HCT116 (cell line): ENCODE results near the gene TUBB1. TPM values are rescaled to one million over a fixed set of nuclear protein-coding genes. Genes with fewer than 3 reads are reported as not detected.
A peak's percentile ranks its signal among the peaks of the same experiment; 100 is the strongest.
"Not testable (repeated sequence)": the region's sequence is repeated elsewhere in the genome, so short reads cannot be mapped to it uniquely, and the experiment has no call there.

ENCODE experiments used
- ATAC-seq: fragments of 200-7000 bp; cut with Tn5 transposase; 2 replicates; pipeline ENCODE4 v1.9.1; 2020; ENCODE audit warnings: mild to moderate bottlenecking, moderate library complexity
- BruUV-seq: library from RNA; stranded (reverse); fragments of 400-500 nt; replicated peaks from 2 replicates; lab custom pipeline; 2021; lab: Mats Ljungman, UMichigan
- CTCF ChIA-PET: fragments of 300-600 bp; sonication (Branson Sonifier 250); formaldehyde crosslinking; loops from one replicate; lab custom pipeline; 2021; ENCODE audit warnings: antibody characterized with exemption; lab: Charles Lee
- POLR2A ChIA-PET: fragments of 300-600, 350-600 bp; sonication (Branson Sonifier 250); formaldehyde crosslinking; loops from one replicate; lab custom pipeline; 2021; ENCODE audit warnings: antibody characterized with exemption; lab: Charles Lee
- RAD21 ChIA-PET, 2 experiments: fragments of 300-600 bp; sonication (Branson Sonifier 250); formaldehyde crosslinking; loops; one replicate each; lab custom pipeline; 2023; ENCODE audit warnings: low total read pairs in 2 of 2; ENCODE audit not compliant: uncharacterized antibody in 2 of 2, unreplicated experiment in 2 of 2, low non-redundant PET in 1 of 2; lab: Charles Lee
- DNase-seq: peaks from one replicate; pipeline ENCODE4 v3.0.0-alpha.2; 2010; ENCODE audit warnings: low read depth, low spot score
- H2AFZ ChIP-seq: fragments of 200-600 bp; shearing (Covaris generic), sonication (generic); 2 replicates; pipeline ENCODE4 v1.6.1; 2017; ENCODE audit warnings: low read depth, mixed run types, mixed read lengths, antibody characterized with exemption, low read length; ENCODE audit not compliant: poor library complexity, severe bottlenecking
- H3K27ac ChIP-seq: 2 replicates; pipeline ENCODE4 v1.5.1; 2012; ENCODE audit warnings: low read depth, low read length
- H3K27me3 ChIP-seq: fragments of 200-600 bp; sonication (generic); 2 replicates; pipeline ENCODE4 v1.6.1; 2016; ENCODE audit warnings: mixed run types, low read length, mixed read lengths; ENCODE audit not compliant: insufficient read depth
- H3K36me3 ChIP-seq, 2 experiments: fragments of 200-500 bp in 1 of 2; fragments of 200-600 bp in 1 of 2; sonication (Bioruptor generic) in 1 of 2; sonication (generic) in 1 of 2; 2 replicates each; pipeline versions ENCODE4 v1.5.1 to v1.6.1; 2014 to 2016; ENCODE audit warnings: low read length in 2 of 2, inconsistent platforms in 1 of 2, mixed read lengths in 1 of 2, mixed run types in 1 of 2; ENCODE audit not compliant: insufficient read depth in 2 of 2, control insufficient read depth in 1 of 2
- H3K4me1 ChIP-seq, 2 experiments: fragments of 200-600 bp in 1 of 2; sonication (generic) in 1 of 2; 2 replicates each; pipeline versions ENCODE4 v1.5.1 to v1.6.1; 2012 to 2017; ENCODE audit warnings: low read length in 2 of 2, inconsistent platforms in 1 of 2, mild to moderate bottlenecking in 1 of 2, mixed read lengths in 1 of 2, mixed run types in 1 of 2, moderate library complexity in 1 of 2; ENCODE audit not compliant: insufficient read depth in 2 of 2, control insufficient read depth in 1 of 2
- H3K4me2 ChIP-seq: fragments of 200-600 bp; sonication (generic); 2 replicates; pipeline ENCODE4 v1.6.1; 2017; ENCODE audit warnings: mixed run types, low read length, mixed read lengths
- H3K4me3 ChIP-seq, 2 experiments: fragments of 200-600 bp in 1 of 2; sonication (generic) in 1 of 2; replicated peaks in 1 of 2; 2 replicates each; pipeline ENCODE4 v1.5.1; 2011 to 2016; ENCODE audit warnings: low read length in 2 of 2, control low read depth in 1 of 2, low read depth in 1 of 2, mild to moderate bottlenecking in 1 of 2, mixed read lengths in 1 of 2, mixed run types in 1 of 2
- H3K79me2 ChIP-seq: fragments of 200-600 bp; sonication (generic); 2 replicates; pipeline ENCODE4 v1.6.1; 2017; ENCODE audit warnings: mild to moderate bottlenecking, mixed run types, low read length, moderate library complexity, mixed read lengths; ENCODE audit not compliant: insufficient read depth
- H3K9ac ChIP-seq: fragments of 200-600 bp; sonication (generic); 2 replicates; pipeline ENCODE4 v1.6.1; 2016; ENCODE audit warnings: low read length, mixed read lengths
- H3K9me2 ChIP-seq: fragments of 200-600 bp; sonication (generic), shearing (Covaris generic); 2 replicates; pipeline ENCODE4 v1.6.1; 2017; ENCODE audit warnings: mixed run types, mild to moderate bottlenecking, moderate library complexity; ENCODE audit not compliant: insufficient read depth
- H3K9me3 ChIP-seq, 2 experiments: fragments of 200-500 bp in 1 of 2; fragments of 200-600 bp in 1 of 2; sonication (Bioruptor generic) in 1 of 2; sonication (generic) in 1 of 2; 2 replicates each; pipeline ENCODE4 v1.6.1; 2014 to 2017; ENCODE audit warnings: low read length in 2 of 2, mixed read lengths in 2 of 2, inconsistent platforms in 1 of 2, low read depth in 1 of 2, mild to moderate bottlenecking in 1 of 2, mixed run types in 1 of 2, moderate library complexity in 1 of 2; ENCODE audit not compliant: control insufficient read depth in 1 of 2, insufficient read depth in 1 of 2
- H4K20me1 ChIP-seq: fragments of 200-600 bp; sonication (generic), shearing (Covaris generic); 2 replicates; pipeline ENCODE4 v1.6.1; 2017; ENCODE audit warnings: mixed run types, mild to moderate bottlenecking, moderate library complexity; ENCODE audit not compliant: insufficient read depth
- CEBPB ChIP-seq: IDR thresholded peaks from 2 replicates; pipeline ENCODE4 v1.6.1; 2012; ENCODE audit warnings: low read depth
- ELF1 ChIP-seq: IDR thresholded peaks from 2 replicates; pipeline ENCODE4 v1.6.1; 2012; ENCODE audit warnings: low read depth, borderline replicate concordance
- EZH2phosphoT487 ChIP-seq: fragments of 200-600 bp; IDR thresholded peaks from 2 replicates; pipeline ENCODE4 v1.6.1; 2018; ENCODE audit warnings: antibody characterized with exemption, borderline replicate concordance
- POLR2A ChIP-seq: IDR thresholded peaks from 2 replicates; pipeline ENCODE4 v1.7.0; 2011; ENCODE audit warnings: borderline replicate concordance; ENCODE audit not compliant: insufficient read depth, insufficient read length; ENCODE audit errors: extremely low read depth
- POLR2AphosphoS5 ChIP-seq: IDR thresholded peaks from 2 replicates; pipeline ENCODE4 v1.6.1; 2011; ENCODE audit warnings: mild to moderate bottlenecking, low read depth, low read length, moderate library complexity
- YY1 ChIP-seq: IDR thresholded peaks from 2 replicates; pipeline ENCODE4 v1.6.1; 2011; ENCODE audit warnings: low read length, low read depth, moderate library complexity, mild to moderate bottlenecking; ENCODE audit not compliant: insufficient replicate concordance; ENCODE audit errors: extremely low read depth
- ZNF274 ChIP-seq: fragments of 200-500 bp; sonication (Bioruptor generic); IDR thresholded peaks from 2 replicates; pipeline ENCODE4 v1.6.1; 2014; ENCODE audit warnings: mild to moderate bottlenecking, low read depth, low read length, inconsistent platforms
- intact Hi-C: fragments of 100-400 bp; cut with micrococcal nuclease; formaldehyde crosslinking; loops from 2 replicates; pipeline ENCODE4 v1.10.0; 2022
- total RNA-seq: library from RNA; stranded (reverse); gene quantifications from one replicate; pipeline ENCODE4 v1.2.1, GENCODE V29; 2021; ENCODE audit not compliant: unreplicated experiment

TUBB1 gene
- total RNA-seq, 1 experiment from 2014 or later: not detected

DNA sequence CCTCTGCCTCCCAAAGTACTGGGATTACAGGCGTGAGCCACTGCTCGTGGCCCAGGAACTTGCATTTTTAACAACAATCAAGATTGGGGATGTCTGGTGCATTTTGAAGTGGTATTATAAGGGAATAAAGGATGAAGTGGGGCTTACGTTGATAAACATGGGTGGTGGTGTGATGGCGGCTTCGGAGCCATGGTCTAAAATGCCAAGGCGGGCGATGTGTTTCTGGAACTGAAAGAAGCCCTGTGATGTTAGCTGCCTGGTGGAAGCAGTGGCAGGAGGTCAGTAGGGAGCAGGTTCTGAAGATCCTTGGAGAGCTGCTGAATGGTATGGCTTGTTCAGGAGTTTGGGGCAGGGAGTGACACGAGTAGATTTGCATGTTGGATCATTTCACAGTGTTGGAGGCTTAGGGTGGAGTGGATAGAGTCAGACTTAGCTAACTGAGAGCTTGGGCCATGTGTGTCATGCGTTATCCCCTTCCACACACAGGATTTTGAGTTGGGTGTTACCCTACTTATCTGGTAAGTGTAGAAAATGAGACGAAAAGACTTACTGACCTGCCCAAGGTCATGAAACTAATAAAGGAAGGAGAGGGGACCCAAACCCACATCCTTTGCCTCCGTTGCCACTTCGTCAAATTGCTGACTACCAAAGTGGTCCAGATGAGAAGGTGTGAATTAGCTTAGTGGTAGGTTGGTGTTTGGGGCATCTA lies 36.7 kb upstream of the TUBB1 start:
- Histone ChIP-seq H3K36me3 (peaks cover 10 to 16% of the 10 kb centered on the region in 2 experiments), H3K4me1 (peaks cover 6 to 17% of the 10 kb centered on the region in 2 experiments), H3K79me2 (peaks cover 62% of the 10 kb centered on the region), H3K9me3 (no peaks in the 10 kb centered on the region), H3K27ac (no peak overlapping the region; the same call in 1 of the 2 replicates), H4K20me1 (no peaks in the 10 kb centered on the region), H2AFZ (no peak overlapping the region), H3K4me2 (peak overlapping the region; percentile 88), H3K4me3 (peak overlapping the region; percentile 88 to 94), H3K9me2 (no peaks in the 10 kb centered on the region), H3K27me3 (no peaks in the 10 kb centered on the region), H3K9ac (peak overlapping the region; percentile 79)
- intact Hi-C loops: loop anchor here (5.0 to 10.0 kb wide), 2 partner anchors 50 to 78 kb away; partner anchors contain the start of gene ATP5F1E
- no peak for TF ChIP-seq ZNF274
- no peak for TF ChIP-seq EZH2phosphoT487
- no peak for TF ChIP-seq POLR2AphosphoS5
- no peak for TF ChIP-seq CEBPB
- no peak for TF ChIP-seq YY1
- TF ChIP-seq POLR2A: no peak
- no peak for TF ChIP-seq ELF1
- no peak for DNase-seq
- BruUV-seq: no TSS peak
- ATAC-seq: no peak
- ChIA-PET CTCF (no interaction called here), POLR2A (interaction anchor here (1.0 to 1.4 kb wide), 2 partner anchors 8 to 10 kb away, joined by 3 to 4 read pairs; no protein-coding TSS in a partner anchor), RAD21 (no interaction called here)

DNA sequence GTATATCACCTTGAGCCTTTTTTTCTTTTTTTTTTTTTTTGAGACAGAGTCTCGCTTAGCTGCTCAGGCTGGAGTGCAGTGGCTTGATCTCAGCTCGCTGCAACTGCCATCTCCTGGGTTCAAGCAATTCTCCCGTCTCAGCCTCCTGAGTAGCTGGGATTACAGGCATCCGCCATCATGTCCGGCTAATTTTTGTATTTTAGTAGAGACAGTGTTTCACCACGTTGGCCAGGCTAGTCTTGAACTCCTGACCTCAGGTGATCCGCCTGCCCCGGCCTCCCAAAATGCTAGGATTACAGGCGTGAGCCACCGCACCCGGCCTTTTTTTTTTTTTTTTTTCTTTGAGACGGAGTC lies 36.1 kb upstream of the TUBB1 start:
- Histone ChIP-seq H3K4me1 (peaks cover 6 to 17% of the 10 kb centered on the region in 2 experiments), H3K36me3 (peaks cover 15 to 21% of the 10 kb centered on the region in 2 experiments), H3K79me2 (peaks cover 67% of the 10 kb centered on the region), H3K4me2 (peak overlapping the region; percentile 88)
- H3K27ac ChIP-seq, H3K4me3 ChIP-seq, H3K27me3 ChIP-seq, H2AFZ ChIP-seq, H4K20me1 ChIP-seq, H3K9me3 ChIP-seq, DNase-seq, BruUV-seq, H3K9me2 ChIP-seq, H3K9ac ChIP-seq, POLR2A ChIA-PET, RAD21 ChIA-PET, ATAC-seq, CTCF ChIA-PET: not testable (repeated sequence)
- intact Hi-C loops: loop anchor here (5.0 to 10.0 kb wide), 2 partner anchors 49 to 78 kb away; partner anchors contain the start of gene ATP5F1E
